Fibroblast of skin of left biceps (primary cell): ENCODE measurements around the gene FAM149B1.
A peak's percentile ranks its signal among the peaks of the same experiment; 100 is the strongest.
"Not testable (repeated sequence)": the region's sequence is repeated elsewhere in the genome, so short reads cannot be mapped to it uniquely, and the experiment has no call there.

Experiments
- DNase-seq, 2 experiments: peaks; one replicate each; pipeline ENCODE4 v3.0.0-alpha.2; 2013; ENCODE audit warnings: low read depth in 2 of 2

The FAM149B1 gene

DNA sequence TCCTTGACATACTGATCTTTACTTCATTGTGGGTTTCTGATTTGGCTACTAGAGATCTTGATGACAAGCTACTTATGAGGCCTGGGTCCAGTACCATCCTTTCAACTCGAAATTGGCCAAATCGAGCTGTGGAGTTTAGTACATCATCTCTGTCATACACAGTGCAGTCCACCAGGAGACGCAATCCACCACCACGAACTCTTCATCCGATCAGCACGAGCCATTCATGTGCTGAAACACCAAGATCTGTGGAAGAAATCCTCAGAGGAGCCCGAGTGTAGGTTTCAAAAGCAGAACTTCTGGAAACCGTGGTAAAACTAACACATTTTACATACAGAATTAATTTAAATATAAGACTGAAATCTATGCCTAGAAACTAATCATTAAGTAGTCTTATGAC, 65.0 kb downstream of the FAM149B1 start:
- no peak for DNase-seq

DNA sequence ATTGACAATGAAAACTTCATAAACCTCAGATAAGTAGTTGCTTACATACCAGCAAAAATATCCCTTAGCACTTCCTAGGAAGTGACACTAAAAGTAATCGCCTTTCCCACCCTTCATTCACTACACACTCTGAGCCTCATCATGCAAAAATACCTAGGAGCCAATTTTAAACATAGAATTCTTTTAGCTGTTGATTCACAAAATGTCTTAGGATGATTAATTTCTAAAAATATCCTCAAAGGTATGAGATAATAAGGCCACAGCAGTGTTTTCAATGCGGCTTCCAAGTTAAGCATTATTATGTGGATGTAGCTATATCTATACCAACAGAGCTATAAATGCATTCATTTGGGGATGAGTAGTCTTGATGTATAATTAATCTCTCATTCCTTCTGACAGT, 66.0 kb downstream of the FAM149B1 start:
- no peak for DNase-seq

DNA sequence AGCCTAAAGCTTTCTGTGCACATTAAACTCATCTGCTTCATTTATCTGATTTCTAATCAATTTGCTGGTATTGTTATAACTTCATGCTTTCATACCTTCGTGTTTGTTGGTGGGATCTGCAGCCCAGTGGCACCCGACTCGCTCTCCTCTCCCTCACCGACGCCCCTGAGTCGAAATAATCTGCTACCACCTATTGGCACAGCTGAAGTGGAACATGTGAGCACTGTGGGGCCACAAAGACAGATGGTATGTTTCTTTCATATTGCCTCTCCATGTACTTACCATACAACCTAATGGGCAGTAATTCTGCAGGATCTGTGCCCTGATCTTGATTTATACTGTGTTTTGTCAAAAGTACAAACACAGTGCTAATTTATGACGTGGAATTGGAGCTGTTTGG, 66.8 kb downstream of the FAM149B1 start:
- no peak for DNase-seq

DNA sequence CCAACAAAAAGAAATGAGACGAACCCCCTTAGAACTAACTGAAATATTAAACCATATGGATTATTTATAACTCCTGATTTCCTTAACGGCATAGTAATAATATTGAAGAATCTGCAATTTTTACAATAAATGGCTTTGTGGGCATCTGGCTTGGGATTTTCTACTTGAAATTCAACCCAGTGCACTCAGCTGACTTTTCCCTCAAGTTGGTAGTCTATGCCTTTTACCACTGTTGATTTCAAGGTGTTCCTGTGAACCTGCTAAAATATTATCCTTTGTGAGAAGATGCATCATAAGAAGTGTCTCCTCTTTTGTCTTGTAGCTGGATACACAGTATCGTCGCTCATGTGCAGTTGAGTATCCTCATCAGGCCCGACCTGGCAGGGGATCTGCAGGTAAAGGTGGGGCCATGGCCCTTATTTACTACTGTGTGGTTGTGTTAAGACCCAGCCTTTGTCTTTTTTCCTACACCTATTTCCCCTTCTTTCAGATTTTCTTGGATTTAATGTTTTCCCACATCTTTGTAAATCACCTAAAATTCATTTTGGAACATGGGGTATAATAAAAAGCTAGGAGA, 71.2 kb downstream of the FAM149B1 start:
- no peak for DNase-seq

DNA sequence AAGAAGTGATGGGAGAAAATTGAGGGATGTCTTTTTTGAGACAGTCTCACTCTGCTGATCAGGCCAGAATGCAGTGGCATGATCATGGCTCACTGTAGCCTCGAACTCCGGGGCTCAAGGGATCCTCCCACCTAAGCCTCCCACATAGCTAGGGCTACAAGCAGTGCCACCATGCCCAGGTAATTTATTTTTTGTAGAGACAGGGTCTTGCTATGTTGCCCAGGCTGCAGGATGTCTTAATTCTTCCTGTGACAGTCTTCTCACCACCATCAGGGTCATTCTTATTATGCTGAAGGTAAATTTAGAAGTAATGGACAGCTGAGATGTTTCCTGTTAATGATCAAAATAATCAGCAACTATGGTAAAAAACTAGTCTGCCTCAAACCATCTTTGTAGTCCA, 72.0 kb downstream of the FAM149B1 start:
- no peak for DNase-seq

DNA sequence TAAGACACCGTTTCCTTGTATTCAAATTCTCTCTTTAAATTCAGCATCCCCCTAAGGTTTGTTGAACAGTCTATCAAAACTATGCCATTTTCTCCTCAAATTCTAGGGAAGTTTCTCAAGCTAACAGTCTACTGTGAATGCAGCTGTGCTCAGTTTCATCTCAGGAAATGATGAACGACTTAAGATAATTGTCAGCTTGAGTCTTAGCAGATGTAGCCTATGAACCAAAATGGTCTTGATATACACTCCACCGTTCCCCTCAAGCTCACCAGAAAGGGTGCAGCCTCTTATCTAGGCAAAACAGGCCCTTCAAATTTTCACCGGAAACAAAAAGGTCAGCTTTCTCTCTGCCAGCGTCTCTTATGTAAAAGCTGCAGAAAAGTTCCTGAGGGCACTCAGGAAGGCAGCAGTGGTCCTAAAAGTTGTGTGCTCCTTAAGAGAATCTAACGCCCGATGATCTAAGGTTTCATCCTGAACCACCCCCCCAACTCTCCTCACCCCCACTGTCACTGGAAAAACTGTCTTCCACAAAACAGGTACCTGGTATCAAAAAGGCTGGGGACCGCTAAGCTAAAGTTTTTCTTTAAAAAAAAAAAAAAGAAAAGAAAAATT, 77.1 kb downstream of the FAM149B1 start:
- no peak for DNase-seq

DNA sequence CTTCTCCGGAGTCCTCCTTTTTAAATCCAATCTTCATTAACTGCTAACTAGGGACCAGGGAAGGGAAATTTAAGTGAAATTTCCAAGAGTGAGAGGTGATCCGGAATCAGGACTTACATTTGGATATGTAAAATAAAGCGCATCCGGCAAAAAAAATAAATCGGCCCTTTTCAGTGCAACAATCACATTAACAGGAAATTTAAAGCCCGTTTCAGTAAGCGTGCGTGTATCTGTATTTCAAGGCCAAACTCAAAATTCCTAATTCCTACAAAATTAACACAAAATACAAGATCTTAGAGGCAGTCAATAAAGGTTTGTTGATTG, 78.4 kb downstream of the FAM149B1 start:
- no peak for DNase-seq

DNA sequence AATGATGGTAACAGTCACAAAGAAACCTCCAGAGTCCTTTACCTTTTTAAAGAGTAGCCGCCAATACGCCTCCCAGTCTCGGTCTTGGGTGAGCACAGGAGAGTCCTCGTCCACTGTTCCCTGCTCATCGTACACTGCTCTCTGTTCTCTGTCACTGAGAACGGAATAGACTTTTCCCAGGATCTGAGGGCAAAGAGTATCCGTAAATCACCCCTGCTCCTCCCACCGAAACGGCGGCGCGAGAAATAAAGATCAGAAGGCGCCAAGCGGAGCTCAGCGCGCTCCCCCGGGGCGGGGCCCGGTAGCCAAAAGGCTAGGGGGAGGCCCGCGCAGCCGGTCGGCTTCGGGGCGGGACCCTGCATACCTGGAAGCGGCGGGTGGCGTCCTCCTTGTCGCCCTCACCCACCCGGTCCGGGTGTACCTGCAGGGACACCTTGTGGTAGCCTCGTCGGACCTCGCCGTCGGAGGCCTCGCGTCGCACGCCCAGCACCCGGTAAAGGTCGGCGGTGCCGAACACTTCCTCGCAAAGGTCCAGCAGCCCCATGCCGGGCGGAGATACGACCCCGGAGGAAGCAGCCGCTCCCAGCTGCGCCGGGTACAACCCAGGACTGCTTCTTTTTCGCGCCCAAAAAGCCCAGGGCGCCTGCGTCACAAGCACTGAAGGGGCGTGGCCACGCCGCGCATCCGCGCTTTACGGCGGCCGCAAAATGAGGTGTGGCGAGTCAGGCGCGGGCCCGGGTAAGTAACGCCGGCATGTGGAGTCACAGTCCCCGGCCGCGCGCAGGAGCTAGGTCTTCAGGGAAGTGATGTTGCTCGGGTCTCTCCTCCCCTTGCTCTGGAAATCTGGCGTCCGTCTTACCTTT, 79.0 kb downstream of the FAM149B1 start, which contains the start of gene DNAJC9:
Gene DNAJC9 (minus strand): TSS at position 610 of the 863 bp plus-strand sequence. CDS start 66 bp downstream, at position 544.
- peak; percentile 76 to 77 for DNase-seq

DNA sequence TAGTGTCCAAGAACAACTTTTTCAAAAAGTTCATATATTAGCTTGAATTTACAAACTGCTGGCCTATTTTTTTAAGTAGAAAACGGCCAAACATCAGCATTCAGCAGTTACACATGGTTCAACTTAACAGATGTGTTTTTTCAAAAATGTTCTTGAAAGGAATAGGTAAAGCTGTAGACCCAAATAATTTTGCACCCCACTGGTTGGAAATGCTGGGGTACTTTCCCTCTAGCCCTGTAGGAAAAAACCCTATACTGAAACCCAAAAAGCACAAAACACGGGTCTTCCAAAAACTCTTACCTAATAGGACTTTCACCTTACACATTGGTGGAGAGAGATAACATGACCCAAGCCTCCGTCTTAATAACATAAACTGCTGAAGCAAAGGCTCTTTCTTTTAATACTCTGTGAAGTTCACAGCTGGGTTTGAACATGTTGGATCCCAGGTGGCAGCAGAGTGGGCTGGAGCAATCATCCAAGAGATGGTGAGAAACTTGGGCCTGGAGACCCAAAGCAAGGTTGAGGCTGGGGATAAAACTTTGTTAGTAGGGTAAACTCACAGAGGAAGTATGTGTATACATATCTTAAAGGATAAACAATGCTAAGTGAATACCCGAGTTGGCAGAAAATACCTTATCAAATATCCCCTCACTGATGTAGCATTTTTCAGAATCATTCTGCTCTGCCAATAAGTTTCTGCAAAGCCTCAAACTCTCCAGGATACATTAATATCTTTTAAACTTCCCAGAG, 79.8 kb downstream of the FAM149B1 start:
- no peak for DNase-seq

DNA sequence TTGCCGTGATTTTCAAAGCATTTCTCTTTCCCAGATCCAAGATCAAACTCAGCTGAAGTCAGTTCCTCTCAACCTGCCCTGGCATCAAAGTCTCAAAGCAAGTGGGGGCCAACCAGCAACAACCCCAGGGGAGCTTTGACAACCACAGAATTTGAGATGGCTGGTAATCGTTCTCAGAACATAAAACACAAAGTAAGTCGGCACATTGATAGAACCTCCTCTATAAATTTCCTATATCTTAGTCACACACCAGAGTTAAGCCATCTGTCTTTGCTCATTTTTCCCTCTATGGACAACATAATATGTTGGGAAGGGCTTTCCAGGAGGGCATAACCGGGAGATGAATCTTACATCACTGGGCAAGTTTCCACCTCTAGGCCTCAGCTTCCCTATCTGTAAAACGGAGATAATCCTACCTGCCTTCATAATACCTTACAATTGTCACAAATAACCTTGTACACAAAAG, 80.4 kb downstream of the FAM149B1 start:
- no peak for DNase-seq

DNA sequence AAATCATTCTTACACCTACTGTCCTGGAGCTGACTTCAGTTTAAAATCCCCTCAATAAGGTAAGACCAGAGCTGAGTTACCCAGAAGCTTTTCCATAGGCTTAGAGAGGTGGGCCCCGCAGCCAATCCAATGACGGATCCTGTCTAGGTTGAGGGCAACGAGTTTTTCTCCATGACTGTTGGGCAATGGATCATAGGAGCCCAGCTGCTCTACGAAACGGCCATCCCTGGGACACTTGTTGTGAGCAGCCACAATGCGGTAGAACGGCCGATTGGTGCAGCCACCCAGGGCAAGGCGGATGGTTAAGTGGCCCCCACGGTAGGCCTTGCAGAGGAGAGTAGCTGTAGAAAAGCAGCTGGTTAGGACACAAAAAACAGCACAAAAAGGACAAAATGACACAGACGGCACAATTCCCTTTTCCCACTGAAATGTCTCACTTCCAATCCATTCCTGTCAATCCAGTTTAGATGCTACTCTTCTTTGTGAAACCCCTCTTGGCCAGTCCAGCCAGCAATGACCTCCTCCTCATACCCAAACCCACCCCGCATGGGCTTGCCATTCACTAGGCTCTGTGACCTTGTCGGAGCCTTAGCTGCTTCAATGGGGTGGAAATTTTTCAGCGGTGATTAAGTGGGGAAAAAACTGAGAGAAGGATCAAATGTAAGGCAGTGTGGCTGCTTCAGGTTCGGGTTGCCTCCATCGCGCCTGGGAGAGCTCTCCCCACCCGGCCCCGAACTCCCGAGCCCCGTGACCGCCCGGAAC, 83.9 kb downstream of the FAM149B1 start:
- DNase-seq, result peak in 1 of 2 experiments; percentile 9

DNA sequence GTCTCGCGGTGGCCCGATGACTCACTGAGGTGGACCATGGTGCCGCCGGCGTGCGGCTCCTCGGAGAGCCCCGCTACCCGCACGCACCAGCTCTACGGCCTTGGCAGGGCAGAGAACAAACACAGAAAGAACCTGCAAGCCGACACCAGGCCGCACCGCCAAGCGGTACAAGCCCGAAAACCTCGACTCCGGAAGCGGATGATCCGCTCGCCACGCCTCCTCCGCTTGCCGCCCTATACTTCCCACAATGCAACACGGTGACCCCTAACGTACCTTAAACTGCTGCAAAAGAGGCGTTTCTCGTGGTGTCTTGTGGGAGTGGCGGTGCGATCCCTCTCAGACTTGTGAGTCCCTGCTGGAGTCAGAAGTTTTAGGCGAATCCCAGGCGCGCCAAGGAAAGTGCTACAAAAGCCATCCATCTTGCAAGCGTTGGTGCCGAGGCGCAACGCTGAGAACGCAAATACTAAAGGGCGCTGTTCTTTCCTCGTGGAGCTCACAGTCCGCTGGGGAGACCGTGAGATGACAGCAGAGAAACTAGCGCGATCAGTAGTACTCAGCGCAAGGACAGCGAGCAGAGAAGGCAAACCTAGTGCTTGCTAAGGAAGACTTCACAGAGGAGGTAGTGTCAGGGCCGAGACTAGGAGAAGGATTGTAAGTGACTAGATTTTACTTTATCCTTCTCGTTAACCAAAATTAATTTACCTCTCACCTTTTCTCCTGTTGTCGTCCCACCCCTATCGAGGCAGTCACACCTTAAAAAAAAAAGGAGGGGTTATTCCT, 84.7 kb downstream of the FAM149B1 start, which contains the start of gene MRPS16:
Gene MRPS16 (minus strand): TSS at position 200 of the 780 bp plus-strand sequence. CDS start 162 bp downstream, at position 38.
- peak; percentile 90 to 91 for DNase-seq

DNA sequence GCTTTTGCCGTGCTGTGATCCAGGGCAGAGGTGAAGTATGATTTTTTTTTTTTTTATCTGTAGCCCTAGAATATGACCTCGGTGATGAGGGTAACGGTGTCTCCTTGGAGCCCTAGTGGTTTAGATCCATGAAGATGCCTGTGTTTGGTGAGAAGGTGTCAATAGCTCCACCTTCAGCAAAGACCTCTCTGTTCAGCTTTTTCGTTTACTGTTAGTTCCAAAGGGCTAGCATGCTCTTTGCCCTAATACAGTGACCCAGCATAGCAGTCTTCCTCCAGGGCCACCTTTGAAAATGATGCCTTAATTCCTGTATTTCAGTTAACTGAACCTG, 85.3 kb downstream of the FAM149B1 start:
- no peak for DNase-seq

DNA sequence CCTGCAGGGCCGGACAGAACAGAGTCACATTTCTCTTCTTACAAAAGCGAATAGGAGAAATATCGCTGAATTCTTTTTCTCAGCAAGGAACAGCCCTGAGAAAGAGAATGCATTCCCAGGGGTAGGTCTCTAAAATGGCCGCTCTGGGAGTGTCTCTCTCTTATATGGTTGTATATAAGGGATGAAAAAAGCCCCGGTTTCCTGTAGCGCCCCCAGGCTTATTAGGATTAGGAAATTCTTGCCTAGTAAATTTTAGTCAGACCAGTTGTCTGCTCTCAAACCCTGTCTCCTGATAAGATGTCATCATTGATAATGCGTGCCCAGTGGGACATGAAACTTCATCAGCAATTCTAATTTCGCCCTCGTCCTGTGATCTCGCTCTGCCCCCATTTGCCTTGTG, 90.7 kb downstream of the FAM149B1 start:
- DNase-seq, result not testable (repeated sequence)

DNA sequence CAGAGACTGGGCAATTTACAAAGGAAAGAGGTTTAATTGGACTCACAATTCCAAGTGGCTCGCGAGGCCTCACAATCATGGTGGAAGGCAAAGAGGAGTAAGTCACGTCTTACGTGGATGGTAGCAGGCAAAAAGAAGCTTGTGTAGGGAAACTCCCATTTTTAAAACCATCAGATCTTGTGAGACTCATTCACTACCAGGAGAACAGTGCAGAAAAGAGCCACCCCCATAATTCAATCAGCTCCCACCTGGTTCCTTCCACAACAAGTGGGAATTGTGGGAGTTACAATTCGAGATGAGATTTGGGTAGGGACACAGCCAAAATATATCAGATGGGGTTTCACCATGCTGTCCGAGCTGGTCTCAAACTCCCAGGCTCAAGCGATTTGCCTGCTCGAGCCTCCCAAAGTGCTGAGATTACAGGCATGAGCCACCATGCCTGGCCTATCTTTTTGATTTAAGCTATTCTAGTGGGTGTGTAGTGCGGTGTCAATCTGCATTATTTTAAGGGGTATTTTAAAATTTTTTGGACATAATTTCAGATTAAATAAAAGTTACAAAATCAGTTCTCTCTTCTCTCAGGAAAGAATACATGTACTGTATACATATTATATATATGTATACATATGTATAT, 93.6 kb downstream of the FAM149B1 start:
- no peak for DNase-seq

DNA sequence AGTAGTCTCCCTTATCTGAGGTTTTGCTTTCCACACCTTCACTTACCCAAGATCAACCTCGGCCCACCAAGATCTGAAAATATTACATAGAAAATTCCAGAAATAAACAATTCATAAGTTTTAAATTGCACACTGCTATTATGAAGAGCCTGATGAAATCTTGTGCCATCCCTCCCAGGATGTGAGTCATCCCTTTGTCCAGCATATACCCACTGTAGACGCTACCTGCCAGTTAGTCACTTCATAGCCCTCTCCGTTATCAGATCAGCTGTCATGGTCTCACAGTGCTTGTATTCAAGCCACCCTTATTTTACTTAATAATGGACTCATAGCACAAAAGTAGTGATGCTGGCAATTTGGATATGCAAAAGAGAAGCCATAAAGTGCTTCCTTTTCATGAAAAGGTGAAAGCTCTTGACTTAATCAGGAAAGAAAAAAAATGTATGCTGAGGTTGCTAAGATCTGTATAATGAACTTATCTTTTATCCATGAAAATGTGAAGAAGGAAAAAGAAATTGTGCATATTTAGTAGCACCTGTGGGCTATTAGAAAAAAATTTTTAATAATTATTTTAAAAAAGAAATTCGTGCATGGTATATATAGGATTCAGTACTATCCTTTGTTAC, 94.3 kb downstream of the FAM149B1 start:
- peak in 1 of 2 experiments; percentile 15 for DNase-seq

DNA sequence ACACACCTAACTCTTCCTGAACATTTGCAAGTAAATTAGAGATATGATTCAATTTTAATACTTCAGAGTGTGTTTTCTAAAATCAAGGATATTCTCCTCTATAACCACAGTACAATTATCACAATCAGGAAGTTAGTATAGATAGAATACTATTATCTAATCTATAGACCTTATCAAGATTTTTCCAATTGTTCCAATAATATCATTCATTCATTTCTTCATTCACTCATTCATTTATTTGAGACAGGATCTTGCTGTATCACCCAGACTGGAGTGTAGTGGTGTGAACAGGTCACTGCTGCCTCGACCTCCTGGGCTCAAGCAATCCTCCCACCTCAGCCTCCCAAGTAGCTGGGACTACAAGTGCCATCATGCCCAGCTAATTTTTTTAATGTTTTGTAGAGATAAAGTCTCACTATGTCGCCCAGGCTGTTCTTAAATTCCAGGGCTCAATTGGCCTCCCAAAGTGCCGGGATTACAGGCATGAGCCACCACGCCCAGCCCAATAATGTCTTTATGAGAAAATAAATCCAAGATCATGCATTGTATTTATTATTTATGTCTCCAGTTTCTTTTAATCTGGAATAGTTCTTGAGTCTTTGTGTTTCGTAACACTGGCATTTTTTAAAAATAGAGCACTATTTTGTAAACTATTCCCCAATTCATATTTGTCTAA, 95.1 kb downstream of the FAM149B1 start:
- no peak for DNase-seq

DNA sequence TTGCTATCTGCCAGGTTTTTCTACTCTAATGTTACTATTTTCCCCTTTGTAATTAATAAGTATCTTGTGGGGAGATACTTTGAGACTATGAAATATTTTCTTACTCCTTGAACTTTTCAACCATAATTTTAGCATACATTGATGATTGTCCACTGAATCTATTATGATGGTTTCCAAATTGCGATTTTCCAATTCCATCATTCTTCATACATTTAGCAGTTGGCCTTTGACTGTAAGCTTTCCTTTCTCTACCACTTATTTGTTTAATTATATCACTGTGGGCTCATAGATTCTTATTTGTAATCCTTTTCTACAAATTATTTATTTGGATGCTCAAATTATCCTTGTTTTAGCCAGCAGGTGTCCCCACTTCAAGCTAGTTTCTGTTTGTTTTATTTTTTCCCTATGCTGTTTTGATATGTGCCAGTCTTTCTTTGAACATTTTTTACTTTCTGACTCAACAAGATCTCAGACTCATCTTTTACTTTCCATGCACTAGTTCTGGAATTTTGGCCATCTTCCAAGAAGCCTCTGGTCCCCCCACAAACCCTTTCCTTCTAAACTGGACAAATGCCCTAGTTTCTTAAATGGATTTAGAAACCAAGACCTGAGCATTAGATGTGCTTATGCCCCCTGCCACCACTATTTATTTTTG, 95.9 kb downstream of the FAM149B1 start:
- no peak for DNase-seq

DNA sequence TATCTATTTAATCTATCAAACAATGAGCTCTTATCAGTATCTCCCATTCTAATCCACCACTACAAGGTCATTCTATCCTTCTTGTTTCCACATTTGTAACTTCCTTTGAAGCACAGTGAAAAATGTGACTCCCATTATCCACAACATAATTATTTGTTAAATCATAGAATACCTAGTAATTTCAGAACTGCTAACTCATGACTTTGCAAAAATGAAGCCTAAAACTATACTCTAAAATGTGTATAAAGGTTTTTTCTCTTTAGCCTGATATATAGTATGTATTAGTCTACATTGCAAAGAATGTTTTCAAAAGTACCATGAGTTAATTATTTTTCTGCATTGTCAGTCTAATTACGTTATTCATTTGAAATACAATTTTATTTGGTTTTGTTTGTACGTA, 96.5 kb downstream of the FAM149B1 start:
- no peak for DNase-seq
